K562 (cell line): ENCODE data around the gene UROD. TPM values are rescaled to one million over a fixed set of nuclear protein-coding genes. Genes with fewer than 3 reads are reported as not detected.

Experiments used
- ADNP ChIP-seq: fragments of 200-800 bp; sonication (Bioruptor generic); IDR thresholded peaks from 2 replicates; pipeline ENCODE4 v1.6.1; 2016; ENCODE audit warnings: missing genetic modification characterization, missing compliant biosample characterization
- ATF7 ChIP-seq: fragments of 450-650 bp; IDR thresholded peaks from 2 replicates; pipeline ENCODE4 v1.7.1; 2014; ENCODE audit warnings: mild to moderate bottlenecking, moderate library complexity
- CXXC5 ChIP-seq: fragments of 250-450 bp; sonication (Bioruptor Pico); IDR thresholded peaks from 2 replicates; pipeline ENCODE4 v1.8.0; 2022; ENCODE audit warnings: inconsistent platforms, mild to moderate bottlenecking, moderate library complexity
- GTF2A2 ChIP-seq: IDR thresholded peaks from 2 replicates; pipeline ENCODE4 v1.6.1; 2016; ENCODE audit warnings: mild to moderate bottlenecking, missing genetic modification characterization, missing compliant biosample characterization
- HNRNPH1 ChIP-seq: fragments of 200-400 bp; formaldehyde crosslinking; optimal IDR thresholded peaks from 2 replicates; pipeline ENCODE3; 2017; ENCODE audit warnings: low read depth, mild to moderate bottlenecking, low read length, moderate library complexity
- KHSRP ChIP-seq: fragments of 450-650 bp; IDR thresholded peaks from 2 replicates; pipeline ENCODE4 v1.6.1; 2017
- MYC ChIP-seq, 2 experiments: fragments of 250-450 bp in 1 of 2; sonication (Bioruptor Pico) in 1 of 2; IDR thresholded peaks; 2 replicates each; pipeline versions ENCODE4 v1.5.1 to v1.6.1; 2012 to 2021; ENCODE audit warnings: low read depth in 2 of 2, borderline replicate concordance in 1 of 2, improper control_type of control experiment in 1 of 2, low read length in 1 of 2, mild to moderate bottlenecking in 1 of 2, moderate library complexity in 1 of 2
- RHOXF2B ChIP-seq: fragments of 250-450 bp; sonication (Bioruptor Pico); conservative IDR thresholded peaks from 2 replicates; pipeline ENCODE4 v1.5.1; 2021
- STAT5A ChIP-seq: IDR thresholded peaks from 2 replicates; pipeline ENCODE4 v1.6.1; 2012; ENCODE audit warnings: low read length, inconsistent platforms, borderline replicate concordance
- ZBTB8A ChIP-seq: fragments of 450-650 bp; IDR thresholded peaks from 2 replicates; pipeline ENCODE4 v1.6.1; 2018; ENCODE audit warnings: mild to moderate bottlenecking, moderate library complexity; ENCODE audit not compliant: partially characterized antibody
- ZKSCAN8 ChIP-seq: fragments of 200-800 bp; sonication (Bioruptor generic); IDR thresholded peaks from 2 replicates; pipeline ENCODE4 v1.6.1; 2016; ENCODE audit warnings: missing genetic modification characterization, missing compliant biosample characterization
- ZMIZ1 ChIP-seq, 2 experiments: fragments of 150-350 bp in 1 of 2; IDR thresholded peaks; 2 replicates each; pipeline ENCODE4 v1.6.1; 2012 to 2016; ENCODE audit warnings: low read depth in 2 of 2, low read length in 2 of 2, mild to moderate bottlenecking in 1 of 2, moderate library complexity in 1 of 2
- ZNF318 ChIP-seq, 2 experiments: fragments of 450-650 bp; IDR thresholded peaks; 2 replicates each; pipeline ENCODE4 v1.6.1; 2016; ENCODE audit warnings: mild to moderate bottlenecking in 2 of 2, borderline replicate concordance in 1 of 2, low read depth in 1 of 2, moderate library complexity in 1 of 2
- ZNF584 ChIP-seq: fragments of 200-800 bp; sonication (Bioruptor generic); IDR thresholded peaks from 2 replicates; pipeline ENCODE4 v1.6.1; 2016; ENCODE audit warnings: low read depth, mild to moderate bottlenecking, missing genetic modification characterization, missing compliant biosample characterization
- ZNF76 ChIP-seq: fragments of 250-450 bp; sonication (Bioruptor Pico); IDR thresholded peaks from 2 replicates; pipeline ENCODE4 v1.4.0; 2020; ENCODE audit warnings: mild to moderate bottlenecking, moderate library complexity, borderline replicate concordance
- ZNF766 ChIP-seq: fragments of 200-800 bp; sonication (Bioruptor generic); conservative IDR thresholded peaks from 2 replicates; pipeline ENCODE4 v1.6.1; 2016; ENCODE audit warnings: missing genetic modification characterization, missing compliant biosample characterization
- polyA plus RNA-seq, 8 experiments: library from polyadenylated mRNA; depleted of rRNA in 4 of 8; stranded (reverse) in 5 of 8; unstranded in 3 of 8; fragments of >200 nt; fragmentation: Nextera tagmentation in 2 of 8; fragmentation: Illumina TruSeq in 1 of 8; extraction: Ambion mirVana in 2 of 8; extraction: Trizol in 1 of 8; gene quantifications; 2 replicates each; pipeline versions ENCODE4 v1.2.1 to v1.2.3, GENCODE V29; 2011 to 2014; ENCODE audit warnings: inconsistent platforms in 1 of 8, missing spikeins in 1 of 8
- total RNA-seq, 7 experiments: library from RNA; depleted of rRNA in 6 of 7; stranded (reverse); fragments of >200 nt in 6 of 7; fragmentation: Illumina TruSeq in 2 of 7; extraction: Trizol in 2 of 7; gene quantifications; 2 replicates each; pipeline versions ENCODE4 v1.2.1 to v1.2.3, GENCODE V29; 2011 to 2021; ENCODE audit warnings: low replicate concordance in 1 of 7

Gene UROD
- total and polyA plus RNA-seq, 9 of the 15 experiments (the other 6 are each of a cell fraction or from before 2014, with no cell fraction given), result 533 to 2,933 (median 1,100) TPM

GRCh38 chr1:45035631-45036301, 23.7 kb downstream of the UROD start (continued):
- TF ChIP-seq ZNF318 (IDR thresholded peaks at IDR 0.05; ENCODE audit: borderline replicate concordance in 1 of 2, low read depth in 1 of 2) (no peak), RHOXF2B (CRISPR knock-in tag) (no peak), ATF7 (peak; percentile 48; the same call in 1 of the 2 replicates), ADNP (0 out of 2 replicates have a peak, but pooled peaks have one; percentile 48), HNRNPH1 (no peak), MYC (IDR thresholded peaks at IDR 0.05; ENCODE audit: low read depth, low read length) (peak; percentile 52; the same call in 1 of the 2 replicates), MYC (CRISPR knock-in tag; IDR thresholded peaks at IDR 0.05; ENCODE audit: borderline replicate concordance, low read depth) (no peak), ZNF766 (CRISPR knock-in tag) (peak; percentile 87; the same call in 1 of the 2 replicates), ZMIZ1 (IDR thresholded peaks at IDR 0.05; ENCODE audit: low read depth in 2 of 2, low read length in 2 of 2) (peak in 1 of 2 experiments; percentile 80; a peak in 1 of 4 replicates), STAT5A (peak; percentile 78; the same call in 1 of the 2 replicates), CXXC5 (peak; percentile 72), ZBTB8A (no peak), GTF2A2 (tag) (no peak), ZNF76 (CRISPR knock-in tag) (no peak), KHSRP (peak; percentile 14; the same call in 1 of the 2 replicates), ZKSCAN8 (no peak), ZNF584 (CRISPR knock-in tag) (no peak)
